OCI-LY7 (cell line): ENCODE measurements around the gene RICTOR. TPM values are rescaled to one million over a fixed set of nuclear protein-coding genes. Genes with fewer than 3 reads are reported as not detected.

Experiments used
- BruUV-seq: library from RNA; stranded (reverse); fragments of 400-500 nt; replicated peaks from 2 replicates; lab custom pipeline; 2021; lab: Mats Ljungman, UMichigan
- CTCF ChIA-PET: fragments of 300-600 bp; sonication (Branson Sonifier 250); formaldehyde crosslinking; loops from one replicate; lab custom pipeline; 2022; ENCODE audit warnings: antibody characterized with exemption; ENCODE audit not compliant: unreplicated experiment; lab: Charles Lee
- POLR2A ChIA-PET: fragments of 300-600 bp; sonication (Branson Sonifier 250); formaldehyde crosslinking; loops from one replicate; lab custom pipeline; 2022; ENCODE audit warnings: antibody characterized with exemption; lab: Charles Lee
- DNase-seq: peaks from one replicate; pipeline ENCODE4 v3.0.0-alpha.2; 2015; ENCODE audit warnings: low spot score
- H2AFZ ChIP-seq: fragments of 200-600 bp; sonication (generic), shearing (Covaris generic); 2 replicates; pipeline ENCODE4 v1.6.1; 2014; ENCODE audit warnings: mild to moderate bottlenecking, antibody characterized with exemption, low read length, moderate library complexity
- H3K27ac ChIP-seq: fragments of 200-600 bp; sonication (generic); 2 replicates; pipeline ENCODE4 v1.5.1; 2014; ENCODE audit warnings: mixed run types, low read depth, mild to moderate bottlenecking, moderate library complexity, low read length, inconsistent platforms; ENCODE audit not compliant: poor library complexity, severe bottlenecking
- H3K36me3 ChIP-seq: fragments of 200-600 bp; sonication (generic); 2 replicates; pipeline ENCODE4 v1.6.1; 2014; ENCODE audit warnings: mild to moderate bottlenecking, antibody characterized with exemption, low read length, moderate library complexity, mixed read lengths; ENCODE audit not compliant: insufficient read depth
- H3K4me1 ChIP-seq: fragments of 200-600 bp; sonication (generic); 2 replicates; pipeline ENCODE4 v1.5.1; 2014; ENCODE audit warnings: mild to moderate bottlenecking, low read length; ENCODE audit not compliant: insufficient read depth, poor library complexity, severe bottlenecking
- H3K4me2 ChIP-seq: fragments of 200-600 bp; sonication (generic); 2 replicates; pipeline ENCODE4 v1.6.1; 2014; ENCODE audit warnings: mild to moderate bottlenecking, low read length
- H3K4me3 ChIP-seq: fragments of 200-600 bp; sonication (generic); 2 replicates; pipeline ENCODE4 v1.5.1; 2014; ENCODE audit warnings: mild to moderate bottlenecking, low read depth, low read length; ENCODE audit not compliant: poor library complexity, severe bottlenecking
- H3K79me2 ChIP-seq: fragments of 200-600 bp; sonication (generic); 2 replicates; pipeline ENCODE4 v1.6.1; 2016; ENCODE audit warnings: low read depth, mild to moderate bottlenecking, low read length, moderate library complexity, mixed read lengths; ENCODE audit not compliant: insufficient read depth
- H3K9me2 ChIP-seq: fragments of 200-600 bp; sonication (generic); 2 replicates; pipeline ENCODE4 v1.6.1; 2016; ENCODE audit warnings: mild to moderate bottlenecking, low read length, mixed read lengths; ENCODE audit not compliant: insufficient read depth
- H3K9me3 ChIP-seq: fragments of 200-600 bp; sonication (generic); 2 replicates; pipeline ENCODE4 v1.6.1; 2014; ENCODE audit warnings: mild to moderate bottlenecking, mixed run types, low read length, mixed read lengths
- H4K20me1 ChIP-seq: fragments of 200-600 bp; sonication (generic); 2 replicates; pipeline ENCODE4 v1.6.1; 2014; ENCODE audit warnings: mild to moderate bottlenecking, antibody characterized with exemption, low read length, moderate library complexity, mixed read lengths; ENCODE audit not compliant: insufficient read depth
- CTCF ChIP-seq: fragments of 200-600 bp; sonication (generic); conservative IDR thresholded peaks from 2 replicates; pipeline ENCODE4 v1.5.1; 2014; ENCODE audit warnings: mild to moderate bottlenecking, antibody characterized with exemption, low read length, moderate library complexity, mixed read lengths
- EZH2phosphoT487 ChIP-seq: fragments of 200-600 bp; sonication (generic); IDR thresholded peaks from 2 replicates; pipeline ENCODE4 v1.6.1; 2018; ENCODE audit warnings: low read depth, borderline replicate concordance, mild to moderate bottlenecking, mixed run types, antibody characterized with exemption, low read length, moderate library complexity, mixed read lengths
- intact Hi-C: fragments of 100-400 bp; cut with micrococcal nuclease; formaldehyde crosslinking; loops from one replicate; pipeline ENCODE4 v1.10.0; 2022; ENCODE audit not compliant: unreplicated experiment
- total RNA-seq, 2 experiments: library from RNA; depleted of rRNA in 1 of 2; stranded (reverse); fragments of >200 nt in 1 of 2; shearing (Covaris generic) in 1 of 2; gene quantifications; 2 replicates each; pipeline ENCODE4 v1.2.3, GENCODE V29; 2014 to 2022

The RICTOR gene
- total RNA-seq, 2 experiments from 2014 or later: 10.9 to 22.9 TPM

GRCh38 chr5:39106322-39106721 lies 32.1 kb upstream of the RICTOR start:
- no peaks in the 10 kb centered on the region for H4K20me1 ChIP-seq
- no peaks in the 10 kb centered on the region for H3K9me2 ChIP-seq
- DNase-seq: no peak
- ChIA-PET POLR2A (no interaction called here), CTCF (no interaction called here)
- no peak overlapping the region for H3K4me3 ChIP-seq
- no peak overlapping the region for H2AFZ ChIP-seq
- no peak overlapping the region for H3K27ac ChIP-seq
- H3K4me2 ChIP-seq: no peak overlapping the region
- H3K36me3 ChIP-seq: no peaks in the 10 kb centered on the region
- H3K9me3 ChIP-seq: no peaks in the 10 kb centered on the region
- no TSS peak for BruUV-seq
- H3K79me2 ChIP-seq: no peaks in the 10 kb centered on the region
- TF ChIP-seq EZH2phosphoT487: no peak
- TF ChIP-seq CTCF: peak; percentile 55
- intact Hi-C loops: no loop called here
- H3K4me1 ChIP-seq: no peaks in the 10 kb centered on the region

- BruUV-seq: no TSS peak
- no peak overlapping the region for H2AFZ ChIP-seq
- H3K4me2 ChIP-seq: no peak overlapping the region
- no peak overlapping the region for H3K27ac ChIP-seq
- no peaks in the 10 kb centered on the region for H3K36me3 ChIP-seq
- intact Hi-C loops: no loop called here
- DNase-seq: no peak
- H3K9me3 ChIP-seq: no peaks in the 10 kb centered on the region
- ChIA-PET CTCF (no interaction called here), POLR2A (interaction anchor here (0.5 kb wide), 1 partner anchor 29 kb away, joined by 4 read pairs; no protein-coding TSS in a partner anchor)
- no peaks in the 10 kb centered on the region for H3K4me1 ChIP-seq
- TF ChIP-seq EZH2phosphoT487 (no peak), CTCF (no peak)
- no peaks in the 10 kb centered on the region for H3K79me2 ChIP-seq
- H3K4me3 ChIP-seq: no peak overlapping the region
- no peaks in the 10 kb centered on the region for H4K20me1 ChIP-seq
- no peaks in the 10 kb centered on the region for H3K9me2 ChIP-seq
Observed at GRCh38 chr5:39104221-39104620, 30.0 kb upstream of the RICTOR start.

- BruUV-seq: no TSS peak
- Histone ChIP-seq H3K4me1 (no peaks in the 10 kb centered on the region), H3K27ac (no peak overlapping the region), H3K36me3 (no peaks in the 10 kb centered on the region), H3K4me3 (no peak overlapping the region), H3K4me2 (no peak overlapping the region), H3K79me2 (no peaks in the 10 kb centered on the region), H3K9me2 (no peaks in the 10 kb centered on the region), H3K9me3 (no peaks in the 10 kb centered on the region), H4K20me1 (no peaks in the 10 kb centered on the region), H2AFZ (no peak overlapping the region)
- TF ChIP-seq EZH2phosphoT487 (no peak), CTCF (no peak)
- CTCF ChIA-PET: no interaction called here
- POLR2A ChIA-PET: no interaction called here
- intact Hi-C loops: no loop called here
- DNase-seq: no peak
Observed at GRCh38 chr5:39102684-39103155, 28.5 kb upstream of the RICTOR start.
